Heart right ventricle (tissue), 16 donors: ENCODE measurements around the gene VTI1A. TPM values are rescaled to one million over a fixed set of nuclear protein-coding genes. Genes with fewer than 3 reads are reported as not detected.
"Not testable (repeated sequence)": the region's sequence is repeated elsewhere in the genome, so short reads cannot be mapped to it uniquely, and the experiment has no call there.

Experiments
- ATAC-seq, 8 donors: fragments of 200-7000 bp; cut with Tn5 transposase; one replicate each; pipeline ENCODE4 v1.9.1; 2020; ENCODE audit warnings: mild to moderate bottlenecking in 8 of 8, moderate library complexity in 8 of 8, moderate number of reproducible peaks in 1 of 8
- DNase-seq, 2 donors: peaks; one replicate each; pipeline ENCODE4 v3.0.0-alpha.2; 2020
- H3K27ac ChIP-seq, 10 donors: fragments of 200-600 bp; sonication (generic) in 2 of 10; one replicate each; pipeline versions ENCODE4 v1.5.0 to v1.8.0; 2020 to 2022; ENCODE audit warnings: mild to moderate bottlenecking in 3 of 10
- H3K27me3 ChIP-seq, 7 donors: fragments of 200-600 bp; one replicate each; pipeline ENCODE4 v1.8.0; 2021 to 2022; ENCODE audit warnings: mild to moderate bottlenecking in 2 of 7
- H3K36me3 ChIP-seq, 9 donors: fragments of 200-600 bp; sonication (generic) in 1 of 9; one replicate each; pipeline versions ENCODE4 v1.5.0 to v1.8.0; 2020 to 2022; ENCODE audit warnings: mild to moderate bottlenecking in 2 of 9
- H3K4me1 ChIP-seq, 9 donors: fragments of 200-600 bp; sonication (generic) in 1 of 9; one replicate each; pipeline versions ENCODE4 v1.5.0 to v1.8.0; 2020 to 2022; ENCODE audit warnings: mild to moderate bottlenecking in 4 of 9
- H3K4me3 ChIP-seq, 10 donors: fragments of 200-600 bp; sonication (generic) in 2 of 10; one replicate each; pipeline versions ENCODE4 v1.5.0 to v1.8.0; 2020 to 2022; ENCODE audit warnings: mild to moderate bottlenecking in 7 of 10, moderate library complexity in 2 of 10
- H3K9me3 ChIP-seq, 11 donors: fragments of 200-600 bp in 10 of 11; sonication (generic) in 2 of 11; one replicate each; pipeline versions ENCODE4 v1.5.0 to v1.8.0; 2013 to 2022; ENCODE audit warnings: mild to moderate bottlenecking in 2 of 11, control low read depth in 1 of 11, moderate library complexity in 1 of 11
- WGBS, 2 donors: extraction: QIAGEN DNeasy Blood & Tissue Kit; methylation state at CpG; one replicate each; pipeline ENCODE4 v1.1.7; 2013; ENCODE audit warnings: inconsistent platforms in 1 of 2; 5-methylcytosine and 5-hydroxymethylcytosine counted together
- intact Hi-C, 10 donors: fragments of 100-400 bp; cut with DNase I; formaldehyde crosslinking; loops; one replicate each; pipeline versions ENCODE4 v1.11.1 to v1.14.2; 2022
- polyA plus RNA-seq, 2 donors: library from polyadenylated mRNA; stranded (reverse); fragments of 200-250 nt; gene quantifications; one replicate each; pipeline ENCODE4 v1.2.3, GENCODE V29; 2013
- total RNA-seq, 10 donors: library from RNA; stranded (reverse); fragmentation: NEBNext Ultra II Directional in 3 of 10; extraction: Animal tissue kit (Norgen Biotek cat#: 25700) in 3 of 10; gene quantifications; one replicate each; pipeline versions ENCODE4 v1.2.1 to v1.2.4, GENCODE V29; 2021 to 2023
- TF ChIP-seq, protein P1 (sequence below), 9 donors: fragments of 200-600 bp; sonication (generic) in 2 of 9; IDR thresholded peaks; one replicate each; pipeline versions ENCODE4 v1.5.0 to v1.8.0; 2021 to 2022; ENCODE audit warnings: antibody characterized with exemption in 9 of 9, mild to moderate bottlenecking in 5 of 9, moderate library complexity in 1 of 9
- donor health status: Arrhythmogenic right ventricular cardiomyopathy.
- donor health status: ischemic (EF 13 %, LVEDD 7.1; RV severe dilation, severe dysfunction).
- donor health status: healthy with polysubstance abuse.
- donor health status: DM: no; HTN: yes; CAD: no.
- donor health status: DM: no; HTN: no; CAD: no.
- donor health status: ischemic (EF 25% LVEDD 6.9; RV normal size, moderate dysfunction).
- donor health status: ischemic (EF 25% LVEDD 5.7; RV mildly dilated, moderate dysfunction).
- donor health status: healthy.
- donor health status: DM: yes; HTN: yes; CAD: no.
- donor health status: Ischemic cardiomyopathy.
- donor health status: ischemic (EF 35%, LVEDD 5.7; RV mildly dilated, moderate dysfunction).
- donor health status: nonischemic (EF 11% LVEDD 7.7; RV severe dilation, severe dysfunction).
- donor health status: DM: yes; HTN: yes; CAD: no.
- donor health status: PGD.
- donor health status: ischemic (EF 29% LVEDD 5.4; RV normal size, mild dysfunction).
- donor health status: nonischemic (EF 23%, LVEDD 6.1; RV moderate dilation, normal function).

Gene VTI1A
- total and polyA plus RNA-seq, 12 donors, result 6.2 to 24.5 (median 20.6) TPM

DNA sequence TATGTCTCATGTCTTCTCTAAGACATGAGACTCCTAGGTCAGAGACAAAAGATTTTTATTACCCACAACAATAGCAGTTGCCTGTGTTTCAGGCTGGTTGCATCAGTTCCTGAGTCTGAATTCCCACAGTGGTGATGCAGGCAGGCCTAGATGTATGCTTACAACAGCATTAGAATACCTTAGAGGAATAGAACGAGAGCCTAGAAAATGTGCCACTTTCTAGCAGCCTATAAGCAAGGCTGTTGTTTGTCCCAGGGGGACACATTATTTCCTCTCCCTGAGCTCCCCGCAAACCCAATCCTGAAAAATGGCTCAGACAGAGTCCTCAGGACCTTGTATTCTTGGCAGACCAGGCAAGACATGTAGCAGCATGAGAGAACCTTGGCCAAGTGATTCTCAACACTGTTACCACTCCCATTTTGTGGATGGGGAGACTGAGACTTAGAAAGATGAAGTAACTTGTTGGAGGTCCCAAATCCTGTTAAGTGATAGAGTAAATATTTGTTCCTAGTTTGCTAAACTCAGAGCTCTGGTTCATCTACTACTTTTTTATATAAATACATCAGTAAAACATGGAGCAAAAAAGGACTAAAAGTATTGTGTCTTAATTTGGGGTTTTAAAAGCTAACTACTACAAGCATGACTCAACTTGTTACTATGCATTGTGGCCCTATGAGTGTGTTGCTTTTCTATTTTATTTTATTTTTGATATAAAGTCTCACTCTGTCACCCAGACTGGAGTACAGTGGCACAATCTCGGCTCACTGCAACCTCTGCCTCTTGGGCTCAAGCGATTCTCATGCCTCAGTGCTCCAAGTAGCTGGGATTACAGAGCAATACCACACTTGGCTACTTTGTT, 14.2 kb downstream of the VTI1A start:
- Histone ChIP-seq H3K27me3 (no peaks in the 10 kb centered on the region), H3K9me3 (no peaks in the 10 kb centered on the region), H3K36me3 (peaks cover 0 to 53% (median 12%) of the 10 kb centered on the region in 9 donors), H3K4me1 (peaks cover 0 to 4% (median 0%) of the 10 kb centered on the region in 9 donors), H3K27ac (no peak overlapping the region), H3K4me3 (no peak overlapping the region)
- TF ChIP-seq, protein P1, sequence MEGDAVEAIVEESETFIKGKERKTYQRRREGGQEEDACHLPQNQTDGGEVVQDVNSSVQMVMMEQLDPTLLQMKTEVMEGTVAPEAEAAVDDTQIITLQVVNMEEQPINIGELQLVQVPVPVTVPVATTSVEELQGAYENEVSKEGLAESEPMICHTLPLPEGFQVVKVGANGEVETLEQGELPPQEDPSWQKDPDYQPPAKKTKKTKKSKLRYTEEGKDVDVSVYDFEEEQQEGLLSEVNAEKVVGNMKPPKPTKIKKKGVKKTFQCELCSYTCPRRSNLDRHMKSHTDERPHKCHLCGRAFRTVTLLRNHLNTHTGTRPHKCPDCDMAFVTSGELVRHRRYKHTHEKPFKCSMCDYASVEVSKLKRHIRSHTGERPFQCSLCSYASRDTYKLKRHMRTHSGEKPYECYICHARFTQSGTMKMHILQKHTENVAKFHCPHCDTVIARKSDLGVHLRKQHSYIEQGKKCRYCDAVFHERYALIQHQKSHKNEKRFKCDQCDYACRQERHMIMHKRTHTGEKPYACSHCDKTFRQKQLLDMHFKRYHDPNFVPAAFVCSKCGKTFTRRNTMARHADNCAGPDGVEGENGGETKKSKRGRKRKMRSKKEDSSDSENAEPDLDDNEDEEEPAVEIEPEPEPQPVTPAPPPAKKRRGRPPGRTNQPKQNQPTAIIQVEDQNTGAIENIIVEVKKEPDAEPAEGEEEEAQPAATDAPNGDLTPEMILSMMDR (IDR thresholded peaks at IDR 0.05), result no peak
- ATAC-seq (no peak), DNase-seq (no peak)
- WGBS, 2 donors, result 96 to 97% methylated on average over 4 of the region's 4 CpGs
- intact Hi-C loops, result no loop called here

DNA sequence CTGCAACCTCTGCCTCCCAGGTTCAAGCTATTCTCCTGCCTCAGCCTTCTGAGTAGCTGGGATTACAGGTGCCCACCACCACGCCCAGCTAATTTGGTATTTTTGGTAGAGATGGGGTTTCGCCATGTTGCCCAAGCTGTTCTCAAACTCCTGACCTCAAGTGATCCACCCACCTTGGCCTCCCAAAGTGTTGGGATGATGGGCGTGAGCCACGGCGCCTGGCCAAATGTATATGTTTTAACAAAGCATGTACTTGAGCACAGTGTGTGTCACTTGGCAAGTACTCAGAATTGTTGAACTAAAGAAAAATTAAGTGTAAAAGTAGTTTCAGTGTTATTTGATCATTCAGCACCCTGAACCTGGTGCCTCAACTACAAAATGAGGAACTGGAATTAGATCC, 17.1 kb downstream of the VTI1A start:
- intact Hi-C loops, ATAC-seq, DNase-seq, H3K27me3 ChIP-seq, H3K9me3 ChIP-seq, H3K27ac ChIP-seq, H3K4me3 ChIP-seq, H3K4me1 ChIP-seq: not testable (repeated sequence)
- H3K36me3 ChIP-seq, result peaks cover 0 to 72% (median 12%) of the 10 kb centered on the region in 9 donors
- WGBS, 2 donors, result 96 to 97% methylated on average over 5 of the region's 5 CpGs

DNA sequence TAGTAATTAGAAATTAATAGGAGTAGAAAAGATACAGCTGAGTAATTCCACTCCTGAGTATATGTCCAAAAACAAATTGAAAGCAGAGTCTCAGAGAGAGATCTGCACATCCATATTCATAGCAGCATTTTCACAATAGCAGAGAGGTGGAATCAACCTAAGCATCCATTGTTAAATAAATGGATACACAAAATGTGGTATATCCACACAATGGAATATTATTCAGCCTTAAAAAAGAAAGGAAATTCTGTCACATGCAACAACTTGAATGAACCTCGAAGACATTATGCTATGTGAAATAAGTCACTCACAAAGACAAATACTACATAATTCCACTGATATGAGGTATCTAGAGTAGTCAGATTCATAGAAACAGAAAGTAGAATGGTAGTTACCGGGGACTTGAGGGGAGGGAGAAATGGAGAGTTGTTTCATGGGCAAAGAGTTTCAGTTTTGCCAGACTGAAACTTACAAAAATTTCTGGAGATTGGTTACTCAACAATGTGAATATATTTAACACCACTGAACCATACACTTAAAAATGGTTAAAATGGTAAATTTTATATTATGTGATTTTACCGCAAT, 18.4 kb downstream of the VTI1A start:
- Histone ChIP-seq H3K27me3 (no peaks in the 10 kb centered on the region), H3K9me3 (no peaks in the 10 kb centered on the region), H3K27ac (no peak overlapping the region), H3K4me1 (no peaks in the 10 kb centered on the region), H3K4me3 (no peak overlapping the region), H3K36me3 (peaks cover 0 to 82% (median 12%) of the 10 kb centered on the region in 9 donors)
- TF ChIP-seq, protein P1 (IDR thresholded peaks at IDR 0.05), result no peak
- no peak for DNase-seq
- ATAC-seq, result no peak
- 98 to 100% methylated on average over 3 of the region's 3 CpGs for WGBS, 2 donors
- intact Hi-C loops, result no loop called here

DNA sequence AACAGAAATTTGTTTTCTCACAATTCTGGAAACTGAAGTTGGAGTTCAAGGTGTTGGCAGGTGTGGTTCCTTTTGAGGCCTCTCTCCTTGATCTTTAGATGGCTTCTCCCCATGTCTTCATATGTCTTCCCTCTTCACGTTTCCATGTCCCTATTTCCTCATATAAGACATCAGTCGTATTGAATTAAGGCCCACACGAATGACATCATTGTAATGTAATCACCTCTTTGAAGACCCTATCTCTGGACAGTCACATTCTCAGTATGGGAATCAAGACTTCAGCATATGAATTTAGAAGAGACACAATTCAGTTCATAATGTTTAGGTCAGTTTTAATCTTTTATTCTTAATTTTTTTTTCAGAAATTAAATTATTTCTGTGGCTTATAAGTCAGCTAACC, 19.8 kb downstream of the VTI1A start:
- Histone ChIP-seq H3K27ac (no peak overlapping the region), H3K9me3 (no peaks in the 10 kb centered on the region), H3K4me3 (no peak overlapping the region), H3K27me3 (no peaks in the 10 kb centered on the region), H3K4me1 (peaks cover 0 to 3% (median 0%) of the 10 kb centered on the region in 9 donors), H3K36me3 (peaks cover 0 to 75% (median 12%) of the 10 kb centered on the region in 9 donors)
- 85 to 90% methylated on average over 3 of the region's 3 CpGs for WGBS, 2 donors
- intact Hi-C loops, result no loop called here
- TF ChIP-seq, protein P1 (IDR thresholded peaks at IDR 0.05), result no peak
- ATAC-seq (no peak), DNase-seq (no peak)
